ENCODE measurements around the gene PACS2.
A peak's percentile ranks its signal among the peaks of the same experiment; 100 is the strongest.
"Not testable (repeated sequence)": the region's sequence is repeated elsewhere in the genome, so short reads cannot be mapped to it uniquely, and the experiment has no call there.

PACS2 gene

GRCh38 chr14:105301103-105301914 is 13.2 kb upstream of the PACS2 start:
- peak; percentile 96 for DNase-seq (ENCODE audit: low read depth)
- TF ChIP-seq CTCF (IDR thresholded peaks at IDR 0.05; ENCODE audit: insufficient read depth, low read depth, low read length, missing control alignments), result no peak
- H3K4me3 ChIP-seq (ENCODE audit: low read length), result peak overlapping the region; percentile 83

- DNase-seq (ENCODE audit: low read depth); H3K4me3 ChIP-seq (ENCODE audit: low read length): not testable (repeated sequence)
Observed at GRCh38 chr14:105301915-105302249, 12.7 kb upstream of the PACS2 start.

DNA sequence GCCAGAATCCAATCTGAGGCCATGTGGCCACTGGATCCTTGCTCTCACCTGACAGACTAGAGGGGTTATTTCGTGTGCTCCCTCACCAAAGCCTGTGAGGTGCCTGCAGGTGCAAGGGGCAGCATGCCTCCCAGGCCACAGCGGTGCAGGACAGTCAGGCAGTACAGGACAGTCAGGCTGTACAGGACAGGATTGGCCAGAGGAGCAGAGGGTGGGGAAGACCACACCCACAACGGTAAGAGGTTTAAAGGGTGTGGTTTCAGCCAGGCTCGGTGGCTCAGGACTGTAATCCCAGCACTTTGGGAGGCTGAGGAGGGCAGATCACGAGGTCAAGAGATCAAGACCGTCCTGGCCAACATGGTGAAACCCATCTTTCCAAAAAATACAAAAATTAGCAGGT is 10.6 kb upstream of the PACS2 start:
- no peak for TF ChIP-seq CTCF (IDR thresholded peaks at IDR 0.05; ENCODE audit: insufficient read depth, low read depth, low read length, missing control alignments)
- no peak for DNase-seq (ENCODE audit: low read depth)
- no peak overlapping the region for H3K4me3 ChIP-seq (ENCODE audit: low read length)

- no peak for DNase-seq (ENCODE audit: low read depth)
- no peak for TF ChIP-seq CTCF (IDR thresholded peaks at IDR 0.05; ENCODE audit: insufficient read depth, low read depth, low read length, missing control alignments)
- H3K4me3 ChIP-seq (ENCODE audit: low read length), result no peak overlapping the region
Observed at GRCh38 chr14:105304565-105304964, 10.0 kb upstream of the PACS2 start.

- TF ChIP-seq CTCF (IDR thresholded peaks at IDR 0.05; ENCODE audit: insufficient read depth, low read depth, low read length, missing control alignments), result no peak
- no peak overlapping the region for H3K4me3 ChIP-seq (ENCODE audit: low read length)
- no peak for DNase-seq (ENCODE audit: low read depth)
Observed at GRCh38 chr14:105305345-105305744, 9.2 kb upstream of the PACS2 start.

DNA sequence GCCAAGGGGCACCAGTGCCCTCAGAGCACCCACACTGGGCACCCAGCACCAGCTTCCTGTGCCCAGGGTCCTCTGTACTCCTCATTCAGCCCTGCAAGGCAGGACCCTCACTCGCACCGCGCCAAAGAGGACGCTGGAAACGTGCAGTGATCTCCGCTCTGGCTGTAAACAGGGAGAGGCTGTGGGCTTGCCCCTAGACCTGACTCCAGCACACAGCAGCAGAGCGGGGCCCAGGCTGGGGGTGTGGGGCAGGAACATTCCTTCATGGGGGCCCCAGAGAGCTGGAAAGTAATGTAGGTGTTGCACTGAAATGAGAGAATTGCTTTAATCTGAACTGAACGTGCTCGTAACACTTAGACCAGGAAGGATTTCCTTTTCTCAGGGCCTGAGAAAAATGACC is 8.8 kb upstream of the PACS2 start:
- TF ChIP-seq CTCF (IDR thresholded peaks at IDR 0.05; ENCODE audit: insufficient read depth, low read depth, low read length, missing control alignments), result no peak
- DNase-seq (ENCODE audit: low read depth), result no peak
- no peak overlapping the region for H3K4me3 ChIP-seq (ENCODE audit: low read length)

DNA sequence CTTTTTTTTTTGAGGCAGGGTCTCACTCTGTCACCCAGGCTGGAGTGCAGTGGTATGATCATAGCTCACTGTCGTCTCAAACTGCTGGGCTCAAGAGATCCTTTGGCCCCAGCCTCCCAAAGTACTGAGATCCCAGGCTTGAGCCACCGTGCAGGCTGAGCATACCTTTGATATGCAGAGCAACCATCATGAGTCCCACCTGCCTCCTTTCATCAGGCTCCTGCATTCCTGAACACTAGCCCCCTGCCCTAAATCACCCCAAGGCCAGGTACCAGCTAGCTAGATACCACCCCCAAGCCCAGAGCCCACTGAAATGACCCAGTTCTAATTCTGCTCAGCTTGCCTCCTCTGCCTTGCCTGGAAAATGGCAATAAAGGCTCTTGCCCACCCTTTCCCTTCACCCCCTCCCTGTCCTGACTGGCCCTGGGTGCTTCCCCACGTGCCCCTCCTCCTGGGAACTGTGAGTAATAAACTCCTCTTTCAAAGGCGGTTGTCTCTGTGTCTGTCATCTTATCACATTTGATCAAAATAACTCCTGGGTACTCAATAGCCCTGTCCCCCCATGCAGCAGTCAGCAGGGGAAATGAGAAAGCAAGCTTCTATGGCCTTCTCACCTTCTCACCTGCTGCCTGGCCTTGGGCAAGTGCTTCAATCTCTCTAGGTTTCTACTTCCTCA is 7.4 kb upstream of the PACS2 start:
- H3K4me3 ChIP-seq (ENCODE audit: low read length), result no peak overlapping the region
- DNase-seq (ENCODE audit: low read depth), result no peak
- TF ChIP-seq CTCF (IDR thresholded peaks at IDR 0.05; ENCODE audit: insufficient read depth, low read depth, low read length, missing control alignments), result no peak

Measured in epithelial cell of esophagus (primary cell).